HG02763 (cell line): ENCODE data around the gene ZCWPW1.
A peak's percentile ranks its signal among the peaks of the same experiment; 100 is the strongest.
"Not testable (repeated sequence)": the region's sequence is repeated elsewhere in the genome, so short reads cannot be mapped to it uniquely, and the experiment has no call there.

Source experiments
- ATAC-seq: cut with Tn5 transposase; IDR thresholded peaks from one replicate; pipeline ENCODE4 v1.9.1; 2021; ENCODE audit warnings: mild to moderate bottlenecking, moderate library complexity; ENCODE audit not compliant: unreplicated experiment

The ZCWPW1 gene

GRCh38 chr7:100401811-100402210 is 26.7 kb downstream of the ZCWPW1 start:
- ATAC-seq = no peak

- ATAC-seq = no peak
These were observed 27.8 kb downstream of the ZCWPW1 start for GRCh38 chr7:100400656-100401055.

- ATAC-seq = no peak
These were observed 28.5 kb downstream of the ZCWPW1 start for GRCh38 chr7:100400041-100400440.

- no peak for ATAC-seq
These were observed 30.3 kb downstream of the ZCWPW1 start for GRCh38 chr7:100398239-100398638.

- no peak for ATAC-seq
These were observed 31.0 kb downstream of the ZCWPW1 start for GRCh38 chr7:100397315-100398081.

GRCh38 chr7:100396421-100396982 is 32.0 kb downstream of the ZCWPW1 start:
- ATAC-seq = peak; percentile 72

- no peak for ATAC-seq
These were observed 34.4 kb downstream of the ZCWPW1 start for GRCh38 chr7:100394077-100394476.

- ATAC-seq = no peak
These were observed 35.1 kb downstream of the ZCWPW1 start for GRCh38 chr7:100393233-100393905.

GRCh38 chr7:100390286-100391009 is 38.1 kb downstream of the ZCWPW1 start:
- no peak for ATAC-seq

GRCh38 chr7:100389437-100390088 is 38.9 kb downstream of the ZCWPW1 start:
- ATAC-seq = no peak

GRCh38 chr7:100387695-100388094 is 40.8 kb downstream of the ZCWPW1 start:
- ATAC-seq = no peak

GRCh38 chr7:100386940-100387339 is 41.6 kb downstream of the ZCWPW1 start:
- no peak for ATAC-seq

GRCh38 chr7:100384628-100385294 is 43.7 kb downstream of the ZCWPW1 start:
- ATAC-seq = no peak

- ATAC-seq = not testable (repeated sequence)
These were observed 46.2 kb downstream of the ZCWPW1 start for GRCh38 chr7:100382234-100382853.

GRCh38 chr7:100381531-100382233 is 46.8 kb downstream of the ZCWPW1 start:
- ATAC-seq = not testable (repeated sequence)

GRCh38 chr7:100380196-100380595 is 48.3 kb downstream of the ZCWPW1 start:
- no peak for ATAC-seq

- no peak for ATAC-seq
These were observed 50.3 kb downstream of the ZCWPW1 start for GRCh38 chr7:100378114-100378755.

GRCh38 chr7:100376066-100376465 is 52.4 kb downstream of the ZCWPW1 start:
- no peak for ATAC-seq

GRCh38 chr7:100374601-100375000 is 53.9 kb downstream of the ZCWPW1 start:
- ATAC-seq = no peak
